A673 (cell line): ENCODE measurements around the gene LARP7.

Experiments used
- CTCF ChIP-seq: fragments of 300-800, 200-600 bp; sonication (generic); conservative IDR thresholded peaks from 2 replicates; pipeline ENCODE4 v1.5.1; 2017; ENCODE audit warnings: low read depth, mild to moderate bottlenecking, antibody characterized with exemption, low read length, moderate library complexity, mixed read lengths
- EZH2 ChIP-seq: fragments of 200-600 bp; sonication (generic); IDR thresholded peaks from 2 replicates; pipeline ENCODE4 v1.6.1; 2017; ENCODE audit warnings: borderline replicate concordance, low read depth, mild to moderate bottlenecking, mixed read lengths, antibody characterized with exemption, low read length; ENCODE audit not compliant: poor library complexity, severe bottlenecking

GRCh38 chr4:112651641-112652040 is 14.7 kb downstream of the LARP7 start:
- TF ChIP-seq CTCF (no peak), EZH2 (no peak)
